ENCODE data around the gene NEDD1.

The NEDD1 gene

GRCh38 chr12:96906849-96907670 lies at the start of gene NEDD1:
NEDD1 (plus strand) TSS chr12:96907257; CDS start chr12:96909760, 2,503 bp downstream.
- DNase-seq = peak; percentile 3 to 84 (median 58)

GRCh38 chr12:96858162-96858561 lies 48.9 kb upstream of the NEDD1 start:
- no peak for DNase-seq

GRCh38 chr12:96861656-96862055 lies 45.4 kb upstream of the NEDD1 start:
- DNase-seq = no peak

- no peak for DNase-seq
These were observed 44.7 kb upstream of the NEDD1 start for GRCh38 chr12:96862326-96862725.

GRCh38 chr12:96864335-96864734 lies 42.7 kb upstream of the NEDD1 start:
- DNase-seq = no peak

- DNase-seq = no peak
These were observed 40.1 kb upstream of the NEDD1 start for GRCh38 chr12:96866801-96867590.

- no peak for DNase-seq
These were observed 36.1 kb upstream of the NEDD1 start for GRCh38 chr12:96870946-96871345.

GRCh38 chr12:96872961-96873360 lies 34.1 kb upstream of the NEDD1 start:
- DNase-seq = no peak

- DNase-seq = no peak
These were observed 32.8 kb upstream of the NEDD1 start for GRCh38 chr12:96874211-96874610.

- no peak for DNase-seq
These were observed 30.1 kb upstream of the NEDD1 start for GRCh38 chr12:96876966-96877365.

GRCh38 chr12:96878704-96879103 lies 28.4 kb upstream of the NEDD1 start:
- no peak for DNase-seq

GRCh38 chr12:96879301-96879700 lies 27.8 kb upstream of the NEDD1 start:
- DNase-seq = no peak

- no peak for DNase-seq
These were observed 26.8 kb upstream of the NEDD1 start for GRCh38 chr12:96880220-96880619.

- DNase-seq = no peak
These were observed 25.4 kb upstream of the NEDD1 start for GRCh38 chr12:96881608-96882007.

- no peak for DNase-seq
These were observed 24.2 kb upstream of the NEDD1 start for GRCh38 chr12:96882862-96883261.

- no peak for DNase-seq
These were observed 23.5 kb upstream of the NEDD1 start for GRCh38 chr12:96883571-96883970.

GRCh38 chr12:96886998-96887677 lies 19.9 kb upstream of the NEDD1 start:
- peak in 9 of 14 donors; percentile 1 to 62 (median 11) for DNase-seq

- DNase-seq = no peak
These were observed 17.7 kb upstream of the NEDD1 start for GRCh38 chr12:96889273-96889933.

GRCh38 chr12:96890331-96890730 lies 16.7 kb upstream of the NEDD1 start:
- no peak for DNase-seq

- no peak for DNase-seq
These were observed 15.0 kb upstream of the NEDD1 start for GRCh38 chr12:96892104-96892503.

GRCh38 chr12:96897421-96897820 lies 9.6 kb upstream of the NEDD1 start:
- DNase-seq = no peak

- no peak for DNase-seq
These were observed 5.9 kb upstream of the NEDD1 start for GRCh38 chr12:96901175-96901574.

GRCh38 chr12:96902076-96902475 lies 5.0 kb upstream of the NEDD1 start:
- DNase-seq = no peak

Data from C1 segment of cervical spinal cord (tissue), 14 donors.